ENCODE data around the gene MTRF1. TPM values are rescaled to one million over a fixed set of nuclear protein-coding genes. Genes with fewer than 3 reads are reported as not detected.

Gene MTRF1
- total RNA-seq, 1 experiment from 2014 or later: 11.4 TPM

DNA sequence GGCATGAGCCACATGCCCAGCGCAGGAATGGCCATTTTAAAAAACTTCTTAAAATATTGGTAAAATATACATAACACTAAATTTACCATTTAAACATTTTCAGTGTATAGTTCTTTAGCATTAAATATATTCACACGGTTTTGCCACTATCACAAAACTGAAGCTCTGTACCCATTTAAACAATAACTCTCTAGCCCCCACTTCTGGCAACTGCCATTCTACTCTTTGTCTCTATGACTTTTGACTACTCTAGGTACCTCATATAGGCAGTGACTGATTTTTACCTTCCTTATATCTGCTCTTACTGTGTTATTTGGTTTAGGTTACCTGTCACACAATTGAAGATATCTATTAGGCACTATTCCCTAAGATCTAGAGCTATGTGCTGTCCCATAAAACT, 66.8 kb downstream of the MTRF1 start:
- Histone ChIP-seq H3K4me2 (ENCODE audit: low read length) (no peak overlapping the region), H4K20me1 (ENCODE audit: insufficient read depth) (no peaks in the 10 kb centered on the region), H3K4me3 (replicated peaks in 1 of 2; ENCODE audit: low read depth in 1 of 2, low read length in 2 of 2) (no peak overlapping the region), H3K9me3 (ENCODE audit: control insufficient read depth in 1 of 2, insufficient read depth in 1 of 2, low read depth in 1 of 2, low read length in 2 of 2) (no peaks in the 10 kb centered on the region), H3K9me2 (ENCODE audit: insufficient read depth) (no peaks in the 10 kb centered on the region), H3K79me2 (ENCODE audit: insufficient read depth, low read length) (no peaks in the 10 kb centered on the region), H3K4me1 (ENCODE audit: control insufficient read depth in 1 of 2, insufficient read depth in 2 of 2, low read length in 2 of 2) (peaks cover 0 to 8% of the 10 kb centered on the region in 2 experiments; a peak in 1 of 4 replicates), H3K27me3 (ENCODE audit: insufficient read depth, low read length) (no peaks in the 10 kb centered on the region), H2AFZ (ENCODE audit: low read depth, low read length, poor library complexity, severe bottlenecking) (no peak overlapping the region), H3K27ac (ENCODE audit: low read depth, low read length) (no peak overlapping the region), H3K9ac (ENCODE audit: low read length) (no peak overlapping the region), H3K36me3 (ENCODE audit: control insufficient read depth in 1 of 2, insufficient read depth in 2 of 2, low read length in 2 of 2) (no peaks in the 10 kb centered on the region)
- ChIA-PET POLR2A (no interaction called here), CTCF (no interaction called here), RAD21 (ENCODE audit: low non-redundant PET in 1 of 2, low total read pairs in 2 of 2, uncharacterized antibody in 2 of 2, unreplicated experiment in 2 of 2) (no interaction called here)
- DNase-seq (ENCODE audit: low read depth, low spot score): no peak
- BruUV-seq (replicated peaks): no TSS peak
- intact Hi-C loops (cut with micrococcal nuclease): no loop called here
- no peak for ATAC-seq
- TF ChIP-seq, protein P1, sequence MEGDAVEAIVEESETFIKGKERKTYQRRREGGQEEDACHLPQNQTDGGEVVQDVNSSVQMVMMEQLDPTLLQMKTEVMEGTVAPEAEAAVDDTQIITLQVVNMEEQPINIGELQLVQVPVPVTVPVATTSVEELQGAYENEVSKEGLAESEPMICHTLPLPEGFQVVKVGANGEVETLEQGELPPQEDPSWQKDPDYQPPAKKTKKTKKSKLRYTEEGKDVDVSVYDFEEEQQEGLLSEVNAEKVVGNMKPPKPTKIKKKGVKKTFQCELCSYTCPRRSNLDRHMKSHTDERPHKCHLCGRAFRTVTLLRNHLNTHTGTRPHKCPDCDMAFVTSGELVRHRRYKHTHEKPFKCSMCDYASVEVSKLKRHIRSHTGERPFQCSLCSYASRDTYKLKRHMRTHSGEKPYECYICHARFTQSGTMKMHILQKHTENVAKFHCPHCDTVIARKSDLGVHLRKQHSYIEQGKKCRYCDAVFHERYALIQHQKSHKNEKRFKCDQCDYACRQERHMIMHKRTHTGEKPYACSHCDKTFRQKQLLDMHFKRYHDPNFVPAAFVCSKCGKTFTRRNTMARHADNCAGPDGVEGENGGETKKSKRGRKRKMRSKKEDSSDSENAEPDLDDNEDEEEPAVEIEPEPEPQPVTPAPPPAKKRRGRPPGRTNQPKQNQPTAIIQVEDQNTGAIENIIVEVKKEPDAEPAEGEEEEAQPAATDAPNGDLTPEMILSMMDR (IDR thresholded peaks at IDR 0.05 in 2 of 3, conservative IDR thresholded peaks at IDR 0.05 in 1 of 3; ENCODE audit: borderline replicate concordance in 1 of 3, insufficient read depth in 1 of 3, low read depth in 2 of 3, low read length in 2 of 3): peak in 2 of 3 experiments; percentile 20 to 36; a peak in 1 of 6 replicates
- TF ChIP-seq RAD21 (IDR thresholded peaks at IDR 0.05; ENCODE audit: low read depth) (peak; percentile 38; the same call in 1 of the 2 replicates), JUND (IDR thresholded peaks at IDR 0.05) (no peak)

DNA sequence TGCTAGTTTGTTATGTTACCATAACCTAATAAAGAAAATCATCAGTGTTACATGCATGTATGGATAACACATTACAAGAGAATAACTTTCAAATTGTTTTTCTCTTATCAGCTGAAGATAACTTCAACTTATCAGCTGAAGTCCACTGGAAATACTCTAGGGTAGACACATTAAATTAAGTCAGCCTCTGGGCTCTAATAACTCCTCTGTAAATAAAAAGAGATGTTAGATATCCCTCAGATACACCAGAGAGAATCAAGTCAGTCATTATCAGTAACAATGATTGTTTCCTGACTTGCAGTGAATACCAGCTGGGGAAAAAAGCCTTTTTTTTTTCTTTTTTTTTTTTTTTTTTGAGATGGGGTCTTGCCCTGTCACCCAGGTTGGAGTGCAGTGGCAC, 67.4 kb downstream of the MTRF1 start:
- Histone ChIP-seq H3K27ac (ENCODE audit: low read depth, low read length) (no peak overlapping the region), H3K4me1 (ENCODE audit: control insufficient read depth in 1 of 2, insufficient read depth in 2 of 2, low read length in 2 of 2) (peaks cover 0 to 8% of the 10 kb centered on the region in 2 experiments; a peak in 1 of 4 replicates), H3K9me2 (ENCODE audit: insufficient read depth) (no peaks in the 10 kb centered on the region), H2AFZ (ENCODE audit: low read depth, low read length, poor library complexity, severe bottlenecking) (no peak overlapping the region), H3K9me3 (ENCODE audit: control insufficient read depth in 1 of 2, insufficient read depth in 1 of 2, low read depth in 1 of 2, low read length in 2 of 2) (no peaks in the 10 kb centered on the region), H3K9ac (ENCODE audit: low read length) (no peak overlapping the region), H3K4me3 (replicated peaks in 1 of 2; ENCODE audit: low read depth in 1 of 2, low read length in 2 of 2) (no peak overlapping the region), H3K36me3 (ENCODE audit: control insufficient read depth in 1 of 2, insufficient read depth in 2 of 2, low read length in 2 of 2) (no peaks in the 10 kb centered on the region), H3K27me3 (ENCODE audit: insufficient read depth, low read length) (no peaks in the 10 kb centered on the region), H3K4me2 (ENCODE audit: low read length) (no peak overlapping the region), H4K20me1 (ENCODE audit: insufficient read depth) (no peaks in the 10 kb centered on the region), H3K79me2 (ENCODE audit: insufficient read depth, low read length) (no peaks in the 10 kb centered on the region)
- ATAC-seq (no peak), DNase-seq (ENCODE audit: low read depth, low spot score) (no peak)
- RAD21 ChIA-PET (ENCODE audit: low non-redundant PET in 1 of 2, low total read pairs in 2 of 2, uncharacterized antibody in 2 of 2, unreplicated experiment in 2 of 2): no interaction called here
- CTCF ChIA-PET: no interaction called here
- TF ChIP-seq ZFX (IDR thresholded peaks at IDR 0.05) (no peak), CEBPB (IDR thresholded peaks at IDR 0.05; ENCODE audit: low read depth) (no peak), POLR2AphosphoS5 (IDR thresholded peaks at IDR 0.05; ENCODE audit: low read depth, low read length) (no peak), ZNF274 (IDR thresholded peaks at IDR 0.05; ENCODE audit: low read depth, low read length) (no peak), FOSL1 (IDR thresholded peaks at IDR 0.05; ENCODE audit: low read depth) (no peak), YY1 (IDR thresholded peaks at IDR 0.05; ENCODE audit: extremely low read depth, insufficient replicate concordance, low read depth, low read length) (no peak), RAD21 (IDR thresholded peaks at IDR 0.05; ENCODE audit: low read depth) (no peak), EGR1 (IDR thresholded peaks at IDR 0.05; ENCODE audit: low read depth) (no peak)
- TF ChIP-seq, protein P2, sequence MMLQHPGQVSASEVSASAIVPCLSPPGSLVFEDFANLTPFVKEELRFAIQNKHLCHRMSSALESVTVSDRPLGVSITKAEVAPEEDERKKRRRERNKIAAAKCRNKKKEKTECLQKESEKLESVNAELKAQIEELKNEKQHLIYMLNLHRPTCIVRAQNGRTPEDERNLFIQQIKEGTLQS (IDR thresholded peaks at IDR 0.05): no peak
- POLR2A ChIA-PET: interaction anchor here (0.7 kb wide), 1 partner anchor 250 kb away, joined by 3 read pairs; no protein-coding TSS in a partner anchor
- BruUV-seq (replicated peaks): no TSS peak
- intact Hi-C loops (cut with micrococcal nuclease): no loop called here
